ENCODE data around the gene CALHM4.
A peak's percentile ranks its signal among the peaks of the same experiment; 100 is the strongest.

CALHM4 gene

DNA sequence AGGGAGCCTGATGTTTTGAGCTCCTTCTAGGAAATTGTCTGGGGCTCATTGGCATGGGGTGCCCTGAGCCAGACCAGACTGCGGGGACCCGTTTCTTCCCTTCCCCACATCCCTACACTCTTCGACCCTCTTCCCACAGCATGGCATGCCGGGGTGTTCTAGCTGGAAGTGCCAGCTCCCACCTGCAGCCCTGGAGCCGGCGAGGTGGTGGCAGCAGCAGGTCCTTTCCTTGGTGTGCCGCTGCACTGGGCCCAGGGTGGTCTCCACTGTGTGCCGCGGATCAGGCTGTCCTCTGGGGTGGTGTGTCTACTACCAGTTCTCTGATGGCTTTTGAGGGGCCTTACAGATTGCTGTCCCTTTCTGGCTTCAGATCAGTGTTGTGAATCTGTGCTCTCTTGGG, 10.3 kb downstream of the CALHM4 start:
- H4K91ac ChIP-seq (ENCODE audit: low read length) = no peak overlapping the region
- DNase-seq = no peak
- no peak overlapping the region for H2AK5ac ChIP-seq (ENCODE audit: low read length, severe bottlenecking)
- no peak overlapping the region for H4K8ac ChIP-seq (ENCODE audit: low read length)
- no peak overlapping the region for H3K4ac ChIP-seq (ENCODE audit: low read depth in 1 of 2, low read length in 2 of 2)
- H3K23ac ChIP-seq (ENCODE audit: low read length in 2 of 2) = no peak overlapping the region
- H3K27ac ChIP-seq (ENCODE audit: low read length, poor library complexity, severe bottlenecking) = no peak overlapping the region
- H3K36me3 ChIP-seq (ENCODE audit: control insufficient read depth in 1 of 2, insufficient read depth in 2 of 2, low read depth in 1 of 2, low read length in 2 of 2) = no peaks in the 10 kb centered on the region
- 95% methylated on average over 9 of the region's 9 CpGs for WGBS
- H2BK12ac ChIP-seq (ENCODE audit: low read length in 2 of 2) = no peak overlapping the region
- no peak overlapping the region for H2AFZ ChIP-seq (ENCODE audit: low read depth, low read length)
- peak overlapping the region; percentile 35 for H2BK15ac ChIP-seq (ENCODE audit: low read depth, poor library complexity, severe bottlenecking)
- H3K9ac ChIP-seq (ENCODE audit: low read length) = no peak overlapping the region
- H3K79me1 ChIP-seq (replicated peaks; ENCODE audit: low read length, poor library complexity, severe bottlenecking) = no peaks in the 10 kb centered on the region
- no peak overlapping the region for H3K4me2 ChIP-seq (ENCODE audit: low read length, poor library complexity, severe bottlenecking)
- H3K14ac ChIP-seq (ENCODE audit: low read length in 2 of 2) = no peak overlapping the region
- no peaks in the 10 kb centered on the region for H3K27me3 ChIP-seq (ENCODE audit: control insufficient read depth in 1 of 2, insufficient read depth in 1 of 2, low read length in 2 of 2)
- H2BK120ac ChIP-seq (ENCODE audit: low read depth, low read length) = no peak overlapping the region
- no peak overlapping the region for H3K4me3 ChIP-seq (ENCODE audit: insufficient read depth in 1 of 2, low read depth in 1 of 2, low read length in 2 of 2)
- no peak overlapping the region for H2BK5ac ChIP-seq (ENCODE audit: low read depth, low read length, poor library complexity, severe bottlenecking)
- no peak overlapping the region for H3K18ac ChIP-seq (ENCODE audit: low read depth in 1 of 2, low read length in 2 of 2)
- H3K4me1 ChIP-seq (ENCODE audit: control insufficient read depth, insufficient read depth, low read depth, low read length) = peaks cover 9% of the 10 kb centered on the region
- no peaks in the 10 kb centered on the region for H3K9me3 ChIP-seq (ENCODE audit: control insufficient read depth, low read length)

DNA sequence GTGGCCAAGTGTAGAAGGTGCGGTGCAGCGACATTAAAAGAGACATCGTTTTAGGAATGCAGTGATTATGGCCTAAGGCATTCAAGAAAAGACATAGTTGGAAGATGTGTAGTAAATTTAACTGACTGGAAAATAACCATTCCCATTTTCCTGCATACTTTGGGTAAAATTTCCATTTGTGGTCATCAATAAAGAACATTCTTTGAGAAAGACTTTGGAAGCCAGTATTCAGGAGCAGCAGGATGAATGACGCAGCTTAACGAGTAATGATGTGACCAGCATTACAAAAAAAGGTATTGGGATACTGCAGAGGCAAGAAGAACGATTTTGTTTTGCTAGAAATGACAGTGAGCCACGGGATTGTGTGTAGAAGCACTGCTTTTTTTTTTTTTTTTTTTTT, 10.8 kb downstream of the CALHM4 start:
- Histone ChIP-seq H2AFZ (ENCODE audit: low read depth, low read length) (no peak overlapping the region), H2BK15ac (ENCODE audit: low read depth, poor library complexity, severe bottlenecking) (no peak overlapping the region), H3K18ac (ENCODE audit: low read depth in 1 of 2, low read length in 2 of 2) (no peak overlapping the region), H2BK12ac (ENCODE audit: low read length in 2 of 2) (no peak overlapping the region), H2BK120ac (ENCODE audit: low read depth, low read length) (no peak overlapping the region), H3K14ac (ENCODE audit: low read length in 2 of 2) (no peak overlapping the region), H4K91ac (ENCODE audit: low read length) (no peak overlapping the region), H3K27me3 (ENCODE audit: control insufficient read depth in 1 of 2, insufficient read depth in 1 of 2, low read length in 2 of 2) (no peaks in the 10 kb centered on the region), H3K27ac (ENCODE audit: low read length, poor library complexity, severe bottlenecking) (no peak overlapping the region), H3K9ac (ENCODE audit: low read length) (peak overlapping the region; percentile 61), H3K4ac (ENCODE audit: low read depth in 1 of 2, low read length in 2 of 2) (no peak overlapping the region), H3K9me3 (ENCODE audit: control insufficient read depth, low read length) (no peaks in the 10 kb centered on the region), H2AK5ac (ENCODE audit: low read length, severe bottlenecking) (no peak overlapping the region), H3K36me3 (ENCODE audit: control insufficient read depth in 1 of 2, insufficient read depth in 2 of 2, low read depth in 1 of 2, low read length in 2 of 2) (no peaks in the 10 kb centered on the region), H3K79me1 (replicated peaks; ENCODE audit: low read length, poor library complexity, severe bottlenecking) (no peaks in the 10 kb centered on the region), H3K4me3 (ENCODE audit: insufficient read depth in 1 of 2, low read depth in 1 of 2, low read length in 2 of 2) (no peak overlapping the region), H3K23ac (ENCODE audit: low read length in 2 of 2) (no peak overlapping the region), H4K8ac (ENCODE audit: low read length) (no peak overlapping the region), H2BK5ac (ENCODE audit: low read depth, low read length, poor library complexity, severe bottlenecking) (no peak overlapping the region), H3K4me2 (ENCODE audit: low read length, poor library complexity, severe bottlenecking) (no peak overlapping the region), H3K4me1 (ENCODE audit: control insufficient read depth, insufficient read depth, low read depth, low read length) (peaks cover 9% of the 10 kb centered on the region)
- no peak for DNase-seq
- 78% methylated on average over 4 of the region's 7 CpGs for WGBS

DNA sequence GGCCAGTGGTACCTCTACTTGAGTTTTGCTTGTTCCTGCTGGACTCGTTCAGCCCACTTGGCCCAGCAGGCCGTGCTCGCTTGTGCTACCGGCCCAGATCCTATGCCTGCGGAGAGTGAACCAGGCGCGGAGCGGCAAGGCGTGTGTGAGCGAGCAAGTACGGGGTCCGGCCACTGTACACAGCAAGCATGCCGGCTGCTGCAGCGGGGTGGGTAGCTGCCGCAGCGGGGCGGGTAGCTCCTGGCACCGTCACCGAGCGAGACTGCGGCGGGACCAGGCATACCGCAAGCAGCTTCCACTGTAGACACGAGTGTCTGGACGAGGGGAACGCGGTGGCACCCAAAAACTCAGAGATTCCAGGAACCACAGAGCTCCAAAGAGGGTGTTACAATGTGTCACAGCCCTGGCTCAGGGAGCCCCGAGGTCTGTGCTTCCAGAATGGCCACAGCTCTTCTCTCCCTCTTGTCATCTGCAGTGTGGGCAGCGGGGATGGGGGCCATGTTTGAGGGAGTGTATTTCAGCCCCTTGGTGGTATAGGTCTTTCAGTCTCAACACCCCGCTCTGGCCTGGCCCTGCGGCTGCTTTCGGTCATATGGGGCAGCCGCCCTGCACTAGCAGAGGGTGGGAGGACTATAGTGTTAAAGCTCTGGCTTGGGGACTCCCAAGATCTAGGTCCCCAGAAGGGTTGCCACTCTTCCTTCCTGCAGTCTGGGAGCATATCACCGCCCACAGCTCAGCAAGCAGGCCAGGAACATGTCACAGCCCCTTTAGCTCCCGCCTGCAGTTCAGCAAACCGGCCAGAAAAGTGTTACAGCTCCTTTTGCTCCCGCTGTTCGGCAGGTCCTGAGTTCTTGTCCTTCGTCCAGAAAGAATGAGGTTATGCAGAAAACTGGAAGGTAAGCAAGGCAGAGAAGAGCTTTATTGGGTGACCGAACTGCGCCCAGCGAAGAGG, 11.6 kb downstream of the CALHM4 start:
- Histone ChIP-seq H3K27ac (ENCODE audit: low read length, poor library complexity, severe bottlenecking) (no peak overlapping the region), H3K9me3 (ENCODE audit: control insufficient read depth, low read length) (no peaks in the 10 kb centered on the region), H3K27me3 (ENCODE audit: control insufficient read depth in 1 of 2, insufficient read depth in 1 of 2, low read length in 2 of 2) (no peaks in the 10 kb centered on the region), H3K9ac (ENCODE audit: low read length) (peak overlapping the region; percentile 61), H4K91ac (ENCODE audit: low read length) (peak overlapping the region; percentile 14), H3K4ac (ENCODE audit: low read depth in 1 of 2, low read length in 2 of 2) (no peak overlapping the region), H3K4me1 (ENCODE audit: control insufficient read depth, insufficient read depth, low read depth, low read length) (peaks cover 9% of the 10 kb centered on the region), H3K79me1 (replicated peaks; ENCODE audit: low read length, poor library complexity, severe bottlenecking) (peaks cover 2% of the 10 kb centered on the region), H3K14ac (ENCODE audit: low read length in 2 of 2) (no peak overlapping the region), H3K18ac (ENCODE audit: low read depth in 1 of 2, low read length in 2 of 2) (no peak overlapping the region), H2AFZ (ENCODE audit: low read depth, low read length) (no peak overlapping the region), H2BK5ac (ENCODE audit: low read depth, low read length, poor library complexity, severe bottlenecking) (no peak overlapping the region), H3K4me3 (ENCODE audit: insufficient read depth in 1 of 2, low read depth in 1 of 2, low read length in 2 of 2) (peak overlapping the region in 1 of 2 experiments; percentile 60), H2BK15ac (ENCODE audit: low read depth, poor library complexity, severe bottlenecking) (no peak overlapping the region), H3K4me2 (ENCODE audit: low read length, poor library complexity, severe bottlenecking) (no peak overlapping the region), H2BK120ac (ENCODE audit: low read depth, low read length) (no peak overlapping the region), H2BK12ac (ENCODE audit: low read length in 2 of 2) (peak overlapping the region in 1 of 2 experiments; percentile 66), H2AK5ac (ENCODE audit: low read length, severe bottlenecking) (no peak overlapping the region), H3K36me3 (ENCODE audit: control insufficient read depth in 1 of 2, insufficient read depth in 2 of 2, low read depth in 1 of 2, low read length in 2 of 2) (no peaks in the 10 kb centered on the region), H3K23ac (ENCODE audit: low read length in 2 of 2) (no peak overlapping the region), H4K8ac (ENCODE audit: low read length) (no peak overlapping the region)
- DNase-seq = no peak
- WGBS = 91% methylated on average over 42 of the region's 42 CpGs

DNA sequence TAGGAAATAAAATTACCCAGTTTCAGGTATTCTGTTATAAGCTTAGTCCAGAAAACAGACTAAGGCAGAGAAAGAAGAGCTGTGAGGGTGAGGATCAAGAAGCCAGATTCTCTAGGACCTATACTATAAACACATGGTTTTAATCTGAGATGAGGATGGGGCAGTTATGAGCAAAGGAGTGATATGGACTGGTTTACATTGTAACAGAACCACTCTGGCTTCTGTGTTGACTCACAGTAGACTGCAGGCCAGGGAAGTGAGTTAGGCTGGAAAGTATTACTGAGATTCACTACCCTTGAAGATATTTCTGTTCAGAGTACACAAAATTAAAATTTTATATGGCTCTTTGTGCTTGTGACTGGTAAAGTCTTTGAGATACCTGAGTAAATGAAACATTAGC, 14.6 kb downstream of the CALHM4 start:
- Histone ChIP-seq H4K91ac (ENCODE audit: low read length) (no peak overlapping the region), H3K14ac (ENCODE audit: low read length in 2 of 2) (no peak overlapping the region), H2AFZ (ENCODE audit: low read depth, low read length) (no peak overlapping the region), H3K4me3 (ENCODE audit: insufficient read depth in 1 of 2, low read depth in 1 of 2, low read length in 2 of 2) (no peak overlapping the region), H2BK120ac (ENCODE audit: low read depth, low read length) (no peak overlapping the region), H2BK15ac (ENCODE audit: low read depth, poor library complexity, severe bottlenecking) (no peak overlapping the region), H3K27ac (ENCODE audit: low read length, poor library complexity, severe bottlenecking) (no peak overlapping the region), H3K79me1 (replicated peaks; ENCODE audit: low read length, poor library complexity, severe bottlenecking) (peaks cover 4% of the 10 kb centered on the region), H3K9ac (ENCODE audit: low read length) (peak overlapping the region; percentile 96), H2BK5ac (ENCODE audit: low read depth, low read length, poor library complexity, severe bottlenecking) (no peak overlapping the region), H3K18ac (ENCODE audit: low read depth in 1 of 2, low read length in 2 of 2) (no peak overlapping the region), H3K9me3 (ENCODE audit: control insufficient read depth, low read length) (no peaks in the 10 kb centered on the region), H3K4me1 (ENCODE audit: control insufficient read depth, insufficient read depth, low read depth, low read length) (peaks cover 8% of the 10 kb centered on the region), H3K4me2 (ENCODE audit: low read length, poor library complexity, severe bottlenecking) (no peak overlapping the region), H4K8ac (ENCODE audit: low read length) (no peak overlapping the region), H3K27me3 (ENCODE audit: control insufficient read depth in 1 of 2, insufficient read depth in 1 of 2, low read length in 2 of 2) (no peaks in the 10 kb centered on the region), H2AK5ac (ENCODE audit: low read length, severe bottlenecking) (no peak overlapping the region), H3K4ac (ENCODE audit: low read depth in 1 of 2, low read length in 2 of 2) (no peak overlapping the region), H2BK12ac (ENCODE audit: low read length in 2 of 2) (no peak overlapping the region), H3K23ac (ENCODE audit: low read length in 2 of 2) (no peak overlapping the region), H3K36me3 (ENCODE audit: control insufficient read depth in 1 of 2, insufficient read depth in 2 of 2, low read depth in 1 of 2, low read length in 2 of 2) (no peaks in the 10 kb centered on the region)
- DNase-seq = no peak

Measured in mesenchymal stem cell (in vitro differentiated cells and primary cell).